ENCODE data around the gene KRT4.

The KRT4 gene

DNA sequence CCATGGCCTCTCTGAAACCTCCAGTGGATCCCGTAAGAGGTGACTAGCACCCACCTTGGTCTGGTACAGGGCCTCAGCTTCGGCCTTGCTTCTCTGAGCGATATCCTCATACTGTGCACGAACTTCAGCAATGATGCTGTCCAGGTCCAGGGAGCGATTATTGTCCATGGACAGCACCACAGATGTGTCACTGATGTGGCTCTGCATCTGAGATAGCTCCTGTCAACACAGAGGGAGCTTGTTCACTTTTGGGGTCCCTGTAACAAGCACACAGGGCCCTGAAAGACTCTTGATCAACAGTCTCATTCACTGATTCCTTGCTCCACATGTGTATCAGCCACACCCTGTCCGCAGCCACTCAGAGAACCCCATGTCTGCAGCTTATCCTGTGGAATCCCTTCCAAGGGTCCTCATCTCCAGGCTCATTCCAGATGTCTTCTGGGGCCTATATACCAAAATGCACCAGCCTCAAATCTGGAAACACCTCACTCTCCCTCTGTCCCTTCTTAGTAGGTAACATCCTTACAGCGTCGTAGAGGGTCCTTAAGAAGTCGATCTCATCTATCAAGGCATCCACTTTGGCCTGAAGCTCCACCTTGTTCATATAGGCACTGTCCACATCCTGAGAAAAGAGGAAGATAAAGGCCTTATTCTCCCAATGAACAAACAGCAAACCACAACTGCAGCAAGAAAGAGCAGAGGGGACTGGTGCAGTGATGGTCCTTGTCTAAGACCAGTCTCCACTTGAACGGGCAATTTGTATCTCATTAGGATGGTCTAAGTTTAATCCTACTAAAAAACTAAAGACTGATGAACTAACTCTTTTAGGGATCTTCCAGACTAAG is 21.5 kb downstream of the KRT4 start:
- DNase-seq = no peak

DNA sequence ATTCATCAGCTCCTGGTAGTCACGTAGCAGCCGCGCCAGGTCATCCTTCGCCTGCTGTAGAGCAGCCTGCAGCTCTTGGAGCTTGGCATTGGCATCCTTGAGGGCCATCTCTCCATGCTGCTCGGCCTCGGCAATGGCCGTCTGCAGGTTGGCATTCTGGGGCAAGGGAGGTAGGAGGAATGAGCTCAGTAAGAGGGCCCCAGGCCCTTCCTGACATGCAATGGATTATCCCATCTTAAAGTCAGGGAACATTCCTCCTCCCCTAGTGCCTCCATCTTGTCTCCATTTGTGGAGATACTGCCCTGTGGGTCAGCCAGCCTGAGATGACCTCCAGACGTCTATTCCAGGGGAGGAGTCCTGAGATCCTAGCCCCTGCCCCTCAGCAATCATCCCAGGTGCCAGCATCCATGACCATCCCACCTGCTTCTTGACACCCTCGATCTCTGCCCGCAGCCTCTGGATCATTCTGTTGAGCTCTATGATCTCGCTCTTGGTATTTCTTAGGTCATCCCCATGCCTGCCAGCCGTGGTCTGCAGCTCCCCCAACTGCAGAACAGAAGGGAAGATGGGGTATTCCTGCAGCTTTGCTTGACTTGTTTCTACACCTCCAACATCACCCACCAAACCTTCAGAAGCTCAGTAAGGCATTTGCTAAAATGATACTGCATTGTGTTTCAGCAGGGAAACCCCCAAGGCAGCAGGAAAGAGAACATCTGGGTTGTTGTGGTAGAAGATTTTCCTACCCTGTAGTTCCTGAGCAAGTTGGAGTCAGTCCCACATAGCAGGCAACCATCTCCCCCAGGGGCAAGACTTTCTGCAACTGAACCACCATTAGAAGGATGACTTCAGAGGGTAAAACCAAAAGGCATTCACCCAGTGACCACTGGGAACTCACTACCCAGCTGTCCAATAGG is 22.4 kb downstream of the KRT4 start:
- no peak for DNase-seq

DNA sequence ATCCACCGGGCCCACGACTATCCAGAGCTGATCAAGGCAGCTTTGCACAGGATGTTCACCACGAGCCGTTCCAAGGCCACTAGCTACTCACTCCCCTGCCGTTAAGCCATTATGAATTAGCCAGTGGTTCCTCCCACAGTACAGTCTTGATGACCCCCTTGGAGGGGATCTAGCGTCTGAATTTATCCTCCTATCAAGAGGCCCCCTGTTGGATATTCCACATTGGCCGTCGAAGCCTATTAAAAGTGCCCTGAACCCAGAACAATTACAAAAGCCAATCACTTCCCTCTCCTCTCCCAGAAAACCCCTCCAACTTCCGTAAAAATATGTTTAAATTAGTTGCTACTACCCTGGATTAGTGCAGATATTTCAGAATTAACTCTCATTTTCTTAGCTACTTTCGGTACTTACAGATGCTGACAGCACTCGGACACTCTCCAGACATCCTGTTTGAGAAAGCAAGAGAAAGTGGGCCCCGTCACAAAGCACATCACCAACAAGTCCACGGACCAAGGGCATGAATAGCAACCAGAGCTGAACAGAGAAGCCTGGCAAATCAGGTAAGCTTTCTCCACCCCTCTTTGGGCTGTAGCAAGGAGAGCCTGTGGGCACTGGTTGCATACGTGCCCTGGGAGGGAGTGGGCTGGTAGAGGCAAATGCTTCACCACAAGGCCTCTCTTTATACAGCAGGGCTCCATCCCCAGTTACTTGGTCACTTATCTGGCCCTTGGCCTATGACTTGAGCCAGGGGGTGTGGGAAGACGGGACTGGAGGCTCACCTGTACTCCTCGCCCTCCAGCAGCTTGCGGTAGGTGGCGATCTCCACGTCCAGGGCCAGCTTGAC is 23.3 kb downstream of the KRT4 start:
- no peak for DNase-seq

DNA sequence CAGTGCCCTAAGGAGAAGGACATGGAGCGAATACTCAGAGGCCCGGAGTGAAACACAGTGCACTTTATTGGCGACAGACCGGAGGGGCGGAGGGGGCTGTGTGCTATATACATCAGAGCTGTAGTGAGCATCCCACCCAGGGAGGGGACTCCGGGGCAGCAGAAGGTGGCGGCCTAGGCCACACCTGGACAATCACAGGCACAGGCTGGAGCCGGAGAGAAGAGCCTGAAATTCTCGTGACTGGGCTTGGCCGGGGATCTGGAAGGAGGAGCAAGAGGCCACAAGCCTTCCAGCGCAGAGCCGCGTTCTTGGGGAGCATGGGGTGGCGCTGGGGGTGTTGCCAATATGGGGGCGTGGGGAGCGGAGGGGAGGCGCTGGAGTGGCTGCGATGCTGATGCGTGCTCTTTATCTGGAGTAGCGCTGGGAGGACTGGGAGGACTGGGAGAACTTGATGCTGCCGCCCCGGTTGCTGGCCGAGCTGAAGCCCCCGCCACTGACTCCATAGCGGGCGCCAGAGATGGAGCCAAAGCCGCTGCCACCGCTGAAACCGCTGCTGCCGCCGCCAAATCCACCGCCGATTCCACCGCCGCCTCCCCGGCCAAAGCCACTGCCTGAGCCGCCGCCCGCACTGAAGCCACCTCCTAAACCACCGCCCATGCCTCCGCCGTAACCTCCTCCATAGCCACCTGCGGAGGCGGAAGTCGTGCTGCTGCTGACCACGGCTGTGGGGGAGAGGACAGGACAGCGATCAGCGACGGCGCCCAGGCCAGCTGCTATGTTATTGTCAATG is 24.1 kb downstream of the KRT4 start:
- no peak for DNase-seq

DNA sequence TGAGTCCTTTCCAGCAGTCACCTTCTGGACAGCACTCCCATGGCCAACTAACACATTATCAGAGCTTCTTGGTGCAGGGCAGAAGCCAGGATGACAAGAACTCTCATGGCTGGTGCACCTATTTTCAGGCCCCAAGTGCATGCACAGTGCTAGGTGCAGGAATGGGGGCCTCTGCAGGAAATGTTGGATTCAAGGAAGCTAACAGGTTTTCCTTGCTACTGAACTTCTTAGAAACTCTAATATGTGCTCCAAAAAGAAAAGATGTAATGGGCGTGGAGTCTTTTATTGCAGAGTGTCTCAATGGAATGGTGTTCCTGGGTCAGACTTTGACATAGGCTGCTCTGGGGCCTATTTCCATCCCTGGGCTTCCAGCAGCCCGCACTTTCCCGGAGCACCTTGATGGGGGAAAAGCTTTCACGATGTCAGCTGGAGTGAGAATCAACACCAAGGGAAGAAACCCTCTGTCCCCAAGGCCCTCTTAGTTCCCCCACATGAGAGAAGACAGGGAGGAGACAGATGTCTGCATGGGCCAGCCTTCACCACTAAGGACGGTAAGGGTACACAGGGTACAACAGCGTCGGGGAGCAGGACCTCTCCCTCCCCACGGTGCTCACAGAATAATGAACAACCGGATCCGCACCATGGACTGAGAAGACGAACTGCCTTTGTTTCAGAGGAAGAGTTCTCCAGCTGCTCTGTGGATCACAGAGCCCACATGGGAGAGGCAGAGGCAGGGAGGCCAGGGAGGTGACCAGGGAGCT is 24.9 kb downstream of the KRT4 start:
- DNase-seq = no peak

DNA sequence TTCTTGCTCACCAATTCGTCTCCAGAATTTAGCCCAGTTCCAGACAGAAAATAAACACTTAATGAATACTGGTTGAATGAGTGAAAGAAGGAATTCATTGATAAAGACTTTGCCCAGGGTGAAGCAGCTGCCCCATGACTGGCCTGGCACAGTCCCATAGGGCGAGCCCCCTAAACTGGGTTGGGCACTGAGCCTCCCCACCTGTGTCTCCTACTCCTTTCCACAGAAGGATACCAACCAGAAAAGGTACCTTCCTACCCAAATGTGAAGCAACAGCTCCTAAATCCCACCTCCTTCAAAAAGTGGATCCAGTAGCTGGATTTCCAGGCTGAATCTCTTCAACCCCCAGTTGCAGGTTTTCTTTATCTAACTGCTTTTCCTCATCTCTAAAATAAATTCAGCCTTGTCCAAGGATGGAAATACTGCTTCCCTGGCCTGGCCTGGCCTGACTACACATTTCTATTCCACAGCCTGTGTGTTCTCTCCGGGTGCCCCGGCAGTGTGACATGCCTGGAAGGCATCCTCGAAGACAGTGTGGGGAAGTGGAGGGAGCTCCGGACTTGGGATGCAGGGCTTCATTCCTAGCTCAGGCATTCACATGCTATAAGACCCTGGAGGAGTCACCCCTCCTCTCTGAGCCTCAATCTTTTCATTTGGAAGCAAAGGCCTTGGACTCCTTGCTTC is 25.6 kb downstream of the KRT4 start:
- no peak for DNase-seq

DNA sequence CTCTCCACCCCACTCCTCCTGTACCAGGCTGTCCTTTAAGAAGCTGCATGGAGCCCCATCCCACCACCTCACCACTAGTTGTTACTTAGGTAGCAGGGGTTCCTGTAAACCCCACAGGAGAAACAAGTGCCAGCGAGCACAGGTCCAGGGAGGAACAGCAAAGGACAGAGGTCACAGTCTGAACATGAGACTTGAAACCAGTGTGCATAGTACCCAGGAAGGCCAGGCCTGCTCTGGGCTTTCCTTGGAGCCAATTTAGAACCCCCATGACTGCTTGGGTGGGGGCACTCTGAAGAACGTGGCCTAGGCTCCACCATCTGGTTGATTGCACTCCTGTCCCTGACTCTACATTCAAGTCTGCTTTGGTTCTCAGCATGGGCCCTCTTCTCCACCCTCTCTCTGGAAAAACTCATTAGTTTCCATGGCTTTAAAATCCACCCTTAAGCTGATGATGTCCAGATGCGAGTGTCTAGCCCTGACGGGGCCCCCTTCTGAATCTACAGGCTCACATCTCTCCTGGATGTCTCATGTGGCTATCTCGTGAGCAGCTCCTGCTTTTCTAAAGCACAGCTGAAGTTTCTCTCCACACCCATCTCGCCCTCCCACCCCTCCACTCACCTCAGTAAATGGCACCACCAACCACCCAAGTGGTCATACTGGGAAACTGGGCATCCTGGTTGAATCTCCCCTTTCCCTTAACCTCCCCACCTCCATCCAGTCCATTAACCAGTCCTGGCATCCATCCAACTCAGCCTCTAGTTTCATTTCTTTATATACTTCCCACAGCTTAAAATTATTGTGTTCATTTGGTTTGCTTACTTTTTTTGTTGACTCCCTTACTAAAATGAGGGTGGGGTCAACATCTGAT is 26.4 kb downstream of the KRT4 start:
- no peak for DNase-seq

DNA sequence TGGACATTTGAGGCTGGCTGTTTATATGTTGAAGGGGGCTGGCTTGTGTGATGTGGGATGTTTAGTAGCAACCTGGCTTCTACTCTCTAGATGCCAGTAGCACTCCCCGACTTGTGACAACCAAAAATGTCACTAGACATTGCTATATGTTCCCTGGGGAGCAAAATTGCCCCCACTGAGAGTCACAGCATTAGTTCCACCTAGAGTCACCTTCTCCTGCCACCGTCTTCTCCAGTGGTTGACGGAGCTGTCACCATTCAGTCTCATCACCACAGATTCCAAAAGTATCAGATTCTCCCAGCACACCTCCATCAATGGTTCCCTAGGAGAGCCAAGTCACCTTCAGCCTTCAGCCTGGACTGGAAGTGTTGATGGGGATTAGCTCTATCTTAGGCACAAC is 29.0 kb downstream of the KRT4 start:
- no peak for DNase-seq

DNA sequence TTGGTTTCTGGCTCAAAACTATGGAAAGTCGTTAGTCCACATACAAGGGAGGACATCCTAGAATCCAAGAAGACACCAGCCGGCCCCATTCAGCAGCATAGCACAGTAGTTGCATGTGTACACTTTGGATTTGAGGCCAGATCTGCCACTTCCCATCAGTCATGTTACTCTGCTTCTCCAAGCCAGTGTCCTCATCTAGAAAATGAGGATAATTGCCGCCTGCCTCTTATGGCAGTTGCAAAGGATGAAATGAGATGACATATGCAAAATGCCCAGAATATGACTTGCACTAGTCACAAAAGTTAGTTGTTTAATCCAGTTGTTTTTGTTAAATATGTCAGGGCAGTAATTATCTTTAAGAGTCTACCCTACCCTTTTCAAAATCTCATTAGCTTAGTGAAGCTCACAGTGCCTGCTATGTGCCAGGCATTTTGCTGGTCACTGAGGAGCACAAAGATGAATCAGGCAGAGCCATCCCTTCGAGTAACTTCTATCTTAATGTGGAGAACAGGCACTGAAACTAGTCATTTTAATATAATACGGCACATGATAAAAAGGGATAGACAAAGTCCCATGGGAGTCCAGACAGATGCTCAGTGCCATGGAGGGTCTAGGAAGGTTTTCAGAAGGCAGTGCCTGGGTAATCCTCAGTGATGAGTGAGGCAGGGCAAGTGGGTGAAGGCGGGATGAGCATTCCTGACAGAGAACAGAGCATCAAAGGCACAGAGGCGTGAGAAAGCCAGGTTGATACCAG is 30.2 kb downstream of the KRT4 start:
- DNase-seq = no peak

DNA sequence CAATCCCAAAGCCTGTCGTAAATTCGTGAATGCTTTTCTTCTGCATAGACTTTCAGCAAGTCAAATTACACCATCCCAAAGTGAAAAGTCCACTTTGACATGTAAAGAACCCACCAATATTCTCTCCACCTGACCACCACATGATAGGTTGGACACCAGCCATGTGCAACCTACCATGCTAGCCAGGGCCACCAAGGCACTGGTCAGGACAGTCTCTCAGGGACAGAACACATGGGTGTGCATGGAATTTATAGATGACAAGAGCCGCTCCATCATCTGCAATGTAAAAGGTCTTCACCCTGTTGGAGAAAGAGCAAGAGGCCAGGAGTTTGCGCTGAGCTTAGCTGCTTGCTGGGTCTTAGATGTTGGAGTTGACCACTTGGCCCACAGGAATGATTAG is 31.4 kb downstream of the KRT4 start:
- no peak for DNase-seq

DNA sequence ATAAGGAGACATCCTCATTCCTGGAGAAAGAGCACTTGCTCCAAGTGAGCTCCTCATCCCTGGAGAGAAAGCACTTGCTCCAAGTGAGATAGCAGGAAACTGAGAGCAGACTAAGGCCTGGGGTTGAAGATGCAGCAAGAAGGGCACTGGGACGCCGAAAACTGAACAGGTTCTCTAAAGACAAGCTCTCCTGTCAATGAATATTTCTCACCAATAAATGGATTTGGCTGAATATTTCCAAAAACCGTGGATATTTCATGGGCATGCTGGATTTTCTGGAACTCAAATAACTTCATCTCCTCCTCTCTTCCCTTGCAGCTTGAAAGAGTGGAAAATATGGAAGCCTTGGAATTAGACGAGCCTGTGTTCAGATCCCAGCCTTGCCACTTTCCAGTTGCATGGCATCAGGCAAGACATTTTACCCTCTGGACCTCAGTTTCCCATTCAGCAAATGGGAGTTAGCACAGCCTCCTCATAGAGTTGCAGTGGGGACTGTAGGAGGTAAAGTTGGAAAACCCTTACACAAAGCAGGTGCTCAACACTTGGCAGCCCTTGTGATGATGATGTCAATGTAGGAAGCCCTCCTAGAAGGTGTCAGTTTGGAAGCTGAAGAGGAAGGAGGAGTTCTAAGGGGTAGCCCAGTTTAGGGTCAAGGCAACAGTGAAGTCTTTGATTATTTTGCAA is 32.4 kb downstream of the KRT4 start:
- DNase-seq = no peak

DNA sequence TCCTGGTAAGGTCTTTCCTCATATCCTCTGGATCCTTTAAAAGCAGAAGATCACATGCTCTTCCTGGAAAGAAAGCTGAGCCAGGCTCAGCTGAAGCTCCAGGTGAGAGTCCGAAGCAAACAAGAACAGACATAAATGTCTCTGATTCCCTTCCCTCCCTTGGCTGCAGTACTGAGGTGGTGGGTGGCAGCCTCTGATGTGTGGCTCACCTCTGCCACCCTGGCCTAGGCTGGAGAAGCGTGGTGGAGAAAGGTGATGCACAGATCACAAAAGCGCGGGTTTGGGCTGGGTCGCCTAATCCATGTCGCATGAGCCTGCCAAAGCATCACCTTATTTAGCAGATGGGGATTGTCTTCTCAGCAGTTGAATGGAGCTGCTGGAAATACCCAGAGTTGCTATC is 34.0 kb downstream of the KRT4 start:
- no peak for DNase-seq

DNA sequence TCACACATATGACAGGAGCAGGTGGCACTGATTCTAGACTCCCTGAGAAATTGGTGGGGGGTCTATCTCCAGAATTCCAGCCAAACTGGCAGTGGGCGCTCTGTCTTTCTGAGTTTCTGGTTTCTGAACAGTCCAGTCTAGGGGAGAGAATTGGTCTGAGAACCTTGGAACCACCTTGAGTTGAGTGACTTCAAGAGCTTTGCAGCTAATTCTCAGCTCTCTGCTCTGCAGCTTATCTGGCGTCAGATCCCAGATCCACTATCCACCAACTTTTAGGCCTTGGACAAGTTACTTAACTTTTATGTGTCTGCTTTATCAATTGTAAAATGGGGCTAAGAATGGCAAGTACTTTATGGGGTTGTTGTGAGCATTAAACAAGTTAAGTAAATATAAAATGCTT is 35.1 kb downstream of the KRT4 start:
- no peak for DNase-seq

DNA sequence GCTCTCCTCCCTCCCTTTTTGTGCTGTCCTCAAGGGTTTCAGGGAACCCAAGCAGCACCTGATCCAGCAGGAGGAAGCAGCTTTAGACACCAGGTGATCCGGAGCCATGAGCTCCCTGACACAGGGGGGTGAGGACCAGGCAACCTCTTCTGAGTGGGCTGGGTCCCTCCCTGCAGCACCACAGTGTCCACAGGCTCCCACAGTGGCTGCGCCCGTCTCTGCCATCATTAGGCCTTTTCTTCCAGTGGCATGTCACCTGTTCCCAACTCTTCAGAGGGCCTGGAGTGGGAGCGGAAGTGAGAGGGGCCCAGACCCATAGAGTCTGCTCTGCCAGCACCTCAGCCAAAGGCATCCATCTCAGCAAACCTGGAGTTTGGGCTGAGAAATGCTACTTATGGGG is 36.4 kb downstream of the KRT4 start:
- DNase-seq = no peak

DNA sequence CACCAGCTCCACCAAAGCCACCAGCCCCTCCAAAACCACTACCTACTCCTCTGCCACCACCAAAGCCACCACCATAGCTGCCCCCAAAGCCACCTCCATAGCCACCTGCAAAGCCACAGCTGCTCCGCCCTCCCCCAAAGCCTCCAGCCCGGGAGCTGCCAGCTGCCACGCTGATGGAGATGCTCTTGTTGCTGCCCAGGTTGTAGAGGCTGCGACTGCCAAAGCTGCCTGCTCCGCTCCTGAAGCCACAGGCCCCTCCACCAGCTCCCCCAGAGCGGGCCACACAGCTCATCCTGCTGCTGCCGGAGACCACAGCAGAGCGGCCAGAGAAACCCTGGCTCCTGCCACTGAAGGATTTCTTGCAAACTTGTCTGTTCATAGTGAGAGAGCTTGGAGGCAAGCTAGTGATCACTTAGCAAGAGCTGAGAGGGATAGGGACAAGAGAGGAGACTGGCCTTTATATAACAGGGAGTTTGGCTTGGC is 37.0 kb downstream of the KRT4 start, which contains the start of gene KRT76:
TSS of gene KRT76 (minus strand) at position 433 of the 483 bp plus-strand sequence. CDS start at position 379, 54 bp downstream.
- DNase-seq = no peak

DNA sequence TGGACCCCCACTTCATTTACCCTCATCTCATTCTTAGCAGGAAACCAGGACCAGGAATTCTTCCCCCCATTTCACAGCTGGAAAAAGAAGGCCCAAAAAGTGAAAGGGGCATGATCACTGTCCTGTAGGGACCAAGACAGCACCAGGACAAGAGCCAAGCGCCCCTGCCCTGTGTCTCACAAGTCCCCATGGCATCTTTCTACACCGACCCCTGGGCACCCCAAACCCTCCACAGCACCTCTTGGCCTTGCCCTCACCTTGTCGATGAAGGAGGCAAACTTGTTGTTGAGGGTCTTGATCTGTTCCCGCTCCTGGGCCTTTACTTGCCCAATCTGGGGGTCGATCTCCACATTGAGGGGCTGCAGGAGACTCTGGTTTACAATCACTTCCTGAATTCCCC is 37.5 kb downstream of the KRT4 start:
- DNase-seq = no peak

DNA sequence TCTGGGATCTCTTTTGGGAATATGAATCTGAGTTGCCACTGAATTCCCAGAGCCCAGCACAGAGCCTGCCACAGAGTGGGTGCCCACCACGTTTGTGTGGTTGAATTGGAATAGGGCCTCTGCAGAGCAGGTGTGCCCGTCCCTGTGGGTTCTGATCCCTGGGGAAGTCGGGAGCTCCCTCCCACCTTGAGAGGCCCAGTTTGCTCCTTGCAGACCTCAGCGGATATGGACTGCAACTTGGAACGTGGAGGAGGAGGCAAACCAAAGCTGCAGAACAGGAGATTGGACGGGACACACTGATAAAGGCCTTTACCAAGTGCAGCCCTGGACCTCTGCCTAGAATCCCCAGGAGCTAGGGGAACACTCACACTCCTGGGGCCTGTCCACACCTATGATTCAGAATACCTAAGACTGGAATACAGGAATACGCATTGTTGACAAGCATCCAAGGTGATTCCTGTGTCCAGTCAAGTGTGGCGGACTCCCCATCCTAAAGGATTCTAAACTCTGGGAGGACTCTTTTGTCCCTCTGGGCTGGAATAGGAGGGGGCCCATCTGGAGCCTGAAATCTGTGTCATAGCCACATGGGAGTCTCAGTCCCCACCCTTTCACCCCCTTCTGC is 39.2 kb downstream of the KRT4 start:
- no peak for DNase-seq

DNA sequence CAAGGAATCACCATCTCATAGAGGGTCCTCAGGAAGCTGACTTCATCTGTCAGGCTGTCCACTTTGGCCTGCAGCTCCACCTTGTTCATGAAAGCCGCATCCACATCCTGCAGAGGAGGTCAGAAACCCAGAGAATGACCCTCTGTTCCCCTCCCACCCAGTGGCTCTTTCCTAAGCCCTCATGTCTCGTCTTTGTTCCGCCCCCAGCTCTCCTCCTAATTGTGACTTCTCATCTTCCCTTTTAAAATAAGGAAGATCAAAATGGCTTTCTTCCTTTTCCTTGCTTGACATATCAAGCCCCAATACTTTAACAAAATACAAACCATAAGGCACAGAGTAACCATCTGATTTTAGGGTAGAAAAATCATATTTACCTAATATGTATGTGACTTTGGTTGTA is 41.1 kb downstream of the KRT4 start:
- no peak for DNase-seq
